IMR-90 (cell line): ENCODE data around the gene SURF6. TPM values are rescaled to one million over a fixed set of nuclear protein-coding genes. Genes with fewer than 3 reads are reported as not detected.

ENCODE experiments used
- ATAC-seq: fragments of 200-7000 bp; cut with Tn5 transposase; 2 replicates; pipeline ENCODE4 v1.9.1; 2020; ENCODE audit warnings: low read depth, mild to moderate bottlenecking, moderate library complexity
- BruUV-seq: library from RNA; stranded (reverse); fragments of 400-500 nt; replicated peaks from 2 replicates; lab custom pipeline; 2021; lab: Mats Ljungman, UMichigan
- CTCF ChIA-PET: fragments of 300-600 bp; formaldehyde crosslinking; extraction: SDS; loops from one replicate; lab custom pipeline; 2021; ENCODE audit warnings: antibody characterized with exemption; lab: Yijun Ruan, JAX
- POLR2A ChIA-PET: fragments of 300-600 bp; sonication (Branson Sonifier 250); formaldehyde crosslinking; loops from one replicate; lab custom pipeline; 2022; ENCODE audit warnings: antibody characterized with exemption; ENCODE audit not compliant: unreplicated experiment; lab: Charles Lee
- DNase-seq: peaks from one replicate; pipeline ENCODE4 v3.0.0; 2013
- H2AFZ ChIP-seq: replicated peaks from 2 replicates; pipeline ENCODE3; 2013; ENCODE audit warnings: low read length, mild to moderate bottlenecking; ENCODE audit not compliant: poor library complexity
- H2AK5ac ChIP-seq: 2 replicates; pipeline ENCODE4 v1.6.1; 2013; ENCODE audit warnings: low read depth, low read length, inconsistent platforms
- H2AK9ac ChIP-seq: replicated peaks from 2 replicates; pipeline ENCODE3; 2013; ENCODE audit warnings: mild to moderate bottlenecking, low read depth, low read length, moderate library complexity; ENCODE audit not compliant: poor library complexity
- H2BK120ac ChIP-seq: 2 replicates; pipeline ENCODE4 v1.6.1; 2013; ENCODE audit warnings: low read depth, low read length, inconsistent platforms
- H2BK15ac ChIP-seq: 3 replicates; pipeline ENCODE4 v1.6.1; 2013; ENCODE audit warnings: low read depth, low read length, inconsistent platforms
- H2BK20ac ChIP-seq: 2 replicates; pipeline ENCODE4 v1.6.1; 2013; ENCODE audit warnings: low read depth, mild to moderate bottlenecking, inconsistent platforms, low read length, moderate library complexity
- H2BK5ac ChIP-seq: 2 replicates; pipeline ENCODE4 v1.6.1; 2013; ENCODE audit warnings: mild to moderate bottlenecking, low read depth, low read length, inconsistent platforms; ENCODE audit not compliant: poor library complexity, severe bottlenecking
- H3K14ac ChIP-seq: replicated peaks from 2 replicates; pipeline ENCODE4 v1.6.1; 2013; ENCODE audit warnings: low read depth, low read length, inconsistent platforms
- H3K18ac ChIP-seq: 2 replicates; pipeline ENCODE4 v1.6.1; 2013; ENCODE audit warnings: low read depth, low read length, control low read depth
- H3K23ac ChIP-seq: 2 replicates; pipeline ENCODE4 v1.6.1; 2013; ENCODE audit warnings: low read depth, low read length, inconsistent platforms
- H3K27ac ChIP-seq: 2 replicates; pipeline ENCODE4 v1.5.1; 2013; ENCODE audit warnings: mild to moderate bottlenecking, control low read depth, low read length; ENCODE audit not compliant: insufficient read depth
- H3K27me3 ChIP-seq: 2 replicates; pipeline ENCODE4 v1.6.1; 2013; ENCODE audit warnings: low read length; ENCODE audit not compliant: control insufficient read depth, insufficient read depth
- H3K36me3 ChIP-seq: 2 replicates; pipeline ENCODE4 v1.6.1; 2013; ENCODE audit warnings: low read length, mixed read lengths; ENCODE audit not compliant: control insufficient read depth, insufficient read depth
- H3K4ac ChIP-seq: 2 replicates; pipeline ENCODE4 v1.6.1; 2013; ENCODE audit warnings: low read depth, low read length, inconsistent platforms
- H3K4me1 ChIP-seq: 2 replicates; pipeline ENCODE4 v1.6.1; 2013; ENCODE audit warnings: low read length, mixed read lengths; ENCODE audit not compliant: control insufficient read depth, insufficient read depth
- H3K4me2 ChIP-seq: 2 replicates; pipeline ENCODE4 v1.6.1; 2013; ENCODE audit warnings: low read depth, mild to moderate bottlenecking, control low read depth, low read length, moderate library complexity
- H3K4me3 ChIP-seq: 2 replicates; pipeline ENCODE4 v1.5.1; 2013; ENCODE audit warnings: low read depth, mild to moderate bottlenecking, control low read depth, low read length, moderate library complexity; ENCODE audit not compliant: insufficient read depth
- H3K56ac ChIP-seq: 2 replicates; pipeline ENCODE4 v1.6.1; 2013; ENCODE audit warnings: low read length, inconsistent platforms; ENCODE audit not compliant: insufficient read depth; ENCODE audit errors: extremely low read depth
- H3K79me1 ChIP-seq, 2 experiments: 2 replicates each; pipeline ENCODE4 v1.6.1; 2013; ENCODE audit warnings: low read length in 2 of 2, inconsistent platforms in 1 of 2, low read depth in 1 of 2
- H3K9ac ChIP-seq: 2 replicates; pipeline ENCODE4 v1.6.1; 2013; ENCODE audit warnings: low read depth, low read length, control low read depth
- H3K9me1 ChIP-seq: 2 replicates; pipeline ENCODE4 v1.6.1; 2013; ENCODE audit warnings: low read length, inconsistent platforms; ENCODE audit not compliant: insufficient read depth
- H3K9me3 ChIP-seq: 2 replicates; pipeline ENCODE4 v1.6.1; 2013; ENCODE audit warnings: low read length; ENCODE audit not compliant: control insufficient read depth, insufficient read depth
- H4K20me1 ChIP-seq: 2 replicates; pipeline ENCODE4 v1.6.1; 2013; ENCODE audit warnings: low read length, inconsistent platforms; ENCODE audit not compliant: insufficient read depth
- H4K5ac ChIP-seq: 2 replicates; pipeline ENCODE4 v1.6.1; 2013; ENCODE audit warnings: mild to moderate bottlenecking, low read depth, low read length, control low read depth
- H4K8ac ChIP-seq, 2 experiments: 2 replicates each; pipeline ENCODE4 v1.6.1; 2013; ENCODE audit warnings: low read depth in 2 of 2, low read length in 2 of 2, control low read depth in 1 of 2, inconsistent platforms in 1 of 2
- H4K91ac ChIP-seq: 2 replicates; pipeline ENCODE4 v1.6.1; 2013; ENCODE audit warnings: low read depth, low read length, inconsistent platforms; ENCODE audit not compliant: insufficient read depth
- FOS ChIP-seq: fragments of 150-350 bp; IDR thresholded peaks from 2 replicates; pipeline ENCODE4 v1.6.1; 2016; ENCODE audit warnings: low read depth, low read length
- MAFK ChIP-seq: IDR thresholded peaks from 2 replicates; pipeline ENCODE4 v1.6.1; 2012; ENCODE audit warnings: low read depth, low read length, improper control_type of control experiment
- MAZ ChIP-seq: IDR thresholded peaks from 2 replicates; pipeline ENCODE4 v1.6.1; 2012; ENCODE audit warnings: low read depth, mild to moderate bottlenecking, low read length, improper control_type of control experiment, moderate library complexity, borderline replicate concordance
- MXI1 ChIP-seq: IDR thresholded peaks from 2 replicates; pipeline ENCODE4 v1.6.1; 2012; ENCODE audit warnings: low read depth, mild to moderate bottlenecking, low read length, moderate library complexity, borderline replicate concordance
- NFE2L2 ChIP-seq: fragments of 150-350 bp; IDR thresholded peaks from 2 replicates; pipeline ENCODE4 v1.6.1; 2016; ENCODE audit warnings: low read depth, mild to moderate bottlenecking, low read length
- RCOR1 ChIP-seq: IDR thresholded peaks from 2 replicates; pipeline ENCODE4 v1.6.1; 2012; ENCODE audit warnings: mild to moderate bottlenecking, low read length, improper control_type of control experiment; ENCODE audit not compliant: insufficient replicate concordance
- RFX5 ChIP-seq: IDR thresholded peaks from 2 replicates; pipeline ENCODE4 v1.8.0; 2012; ENCODE audit warnings: low read depth, mild to moderate bottlenecking, low read length, moderate library complexity
- WGBS, 2 experiments: methylation state at CpG; one replicate each; pipeline versions ENCODE4 v1.1.5 to v1.1.7; 2013; ENCODE audit warnings: missing lambda C conversion rate in 2 of 2; ENCODE audit not compliant: insufficient read length in 1 of 2; ENCODE audit errors: extremely low coverage in 2 of 2; 5-methylcytosine and 5-hydroxymethylcytosine counted together
- dilution Hi-C: fragments of 300-500 bp; cut with HindIII; formaldehyde crosslinking; loops from one replicate; pipeline ENCODE4 v1.14.3; 2018; ENCODE audit warnings: low sequenced_read_pairs; ENCODE audit not compliant: unreplicated experiment
- in situ Hi-C: fragments of 300-500 bp; cut with MboI; formaldehyde crosslinking; loops from 3 replicates; pipeline ENCODE4 v1.14.3; 2019; ENCODE audit warnings: low sequenced_read_pairs, inconsistent platforms, mixed read lengths
- intact Hi-C: fragments of 100-400 bp; cut with micrococcal nuclease; formaldehyde crosslinking; loops from 2 replicates; pipeline ENCODE4 v1.10.0; 2022
- polyA plus RNA-seq, 3 experiments: library from polyadenylated mRNA; depleted of rRNA; stranded (reverse); fragments of >200 nt; gene quantifications; 2 replicates each; pipeline ENCODE4 v1.2.3, GENCODE V29; 2012; ENCODE audit warnings: low replicate concordance in 1 of 3
- total RNA-seq: library from RNA; depleted of rRNA; stranded (reverse); fragments of >200 nt; gene quantifications from 2 replicates; pipeline ENCODE4 v1.2.3, GENCODE V29; 2012

Gene SURF6
- total and polyA plus RNA-seq, 2 of the 4 experiments (the other 2 are of a cell fraction), result 6.1 to 12.8 TPM

- TF ChIP-seq RFX5, result no peak
Observed at GRCh38 chr9:133359399-133360175, 23.6 kb upstream of the SURF6 start (continued).

- Histone ChIP-seq H3K79me1 (peaks cover 31 to 78% of the 10 kb centered on the region in 2 experiments), H3K23ac (no peak overlapping the region), H2AK5ac (no peak overlapping the region), H2BK20ac (no peak overlapping the region), H3K9me1 (no peaks in the 10 kb centered on the region; the same call in 1 of the 2 replicates), H3K4me1 (peaks cover 10% of the 10 kb centered on the region; the same call in 1 of the 2 replicates), H3K18ac (no peak overlapping the region), H2AK9ac (peak overlapping the region; percentile 47), H3K4me3 (no peak overlapping the region), H3K4ac (no peak overlapping the region), H3K14ac (no peak overlapping the region), H4K91ac (no peak overlapping the region), H3K9me3 (no peaks in the 10 kb centered on the region), H4K5ac (no peak overlapping the region), H2BK15ac (no peak overlapping the region), H3K27ac (no peak overlapping the region), H4K8ac (no peak overlapping the region), H3K36me3 (peaks cover 42% of the 10 kb centered on the region), H3K56ac (no peak overlapping the region), H2BK5ac (no peak overlapping the region), H3K4me2 (no peak overlapping the region; the same call in 1 of the 2 replicates), H3K9ac (no peak overlapping the region), H3K27me3 (no peaks in the 10 kb centered on the region), H2AFZ (no peak overlapping the region), H2BK120ac (no peak overlapping the region), H4K20me1 (peaks cover 51% of the 10 kb centered on the region)
- 40% methylated on average over 6 of the region's 14 CpGs; no CpG with 5 or more reads in 1 of the 2 experiments for WGBS, 2 experiments
- TF ChIP-seq NFE2L2 (no peak), MAFK (no peak), MXI1 (no peak), RFX5 (no peak), RCOR1 (no peak), MAZ (no peak), FOS (no peak)
- intact Hi-C loops, result loop anchor here (2.0 kb wide), 1 partner anchor 129 kb away; no protein-coding TSS in a partner anchor
- in situ Hi-C loops, result no loop called here
- no TSS peak for BruUV-seq
- POLR2A ChIA-PET, result interaction anchor here (1.1 kb wide), 1 partner anchor 10 kb away, joined by 6 read pairs; the partner anchor contains the start of genes MED22 and RPL7A
- DNase-seq (no peak), ATAC-seq (no peak)
- CTCF ChIA-PET, result no interaction called here
- dilution Hi-C loops, result no loop called here
Observed at GRCh38 chr9:133357656-133358055, 21.7 kb upstream of the SURF6 start.
